GM12878 (cell line): ENCODE results near the gene SUMF1.

ENCODE experiments used
- BHLHE40 ChIP-seq, 2 experiments: fragments of 450-650 bp in 1 of 2; IDR thresholded peaks; 2 replicates each; pipeline ENCODE4 v1.6.1; 2011 to 2017; ENCODE audit warnings: low read depth in 2 of 2, borderline replicate concordance in 1 of 2, improper control_type of control experiment in 1 of 2, low read length in 1 of 2, mild to moderate bottlenecking in 1 of 2
- CEBPB ChIP-seq, 2 experiments: fragments of 150-350 bp in 1 of 2; IDR thresholded peaks; 2 replicates each; pipeline ENCODE4 v1.6.1; 2012 to 2014; ENCODE audit warnings: low read depth in 2 of 2, low read length in 2 of 2, borderline replicate concordance in 1 of 2, inconsistent platforms in 1 of 2
- GABPA ChIP-seq: IDR thresholded peaks from 2 replicates; pipeline ENCODE4 v1.6.1; 2014; ENCODE audit warnings: antibody characterized with exemption, low read depth, mild to moderate bottlenecking, inconsistent platforms
- POU2F2 ChIP-seq: IDR thresholded peaks from 3 replicates; pipeline ENCODE4 v1.6.1; 2011; ENCODE audit warnings: low read depth, mild to moderate bottlenecking, low read length, borderline replicate concordance
- RBBP5 ChIP-seq: fragments of 200-600 bp; sonication (generic); conservative IDR thresholded peaks from 2 replicates; pipeline ENCODE4 v1.6.1; 2016
- RFX5 ChIP-seq: IDR thresholded peaks from 2 replicates; pipeline ENCODE4 v1.6.1; 2011; ENCODE audit warnings: low read depth, low read length, improper control_type of control experiment
- ZSCAN29 ChIP-seq: fragments of 450-650 bp; IDR thresholded peaks from 2 replicates; pipeline ENCODE4 v1.6.1; 2017; ENCODE audit warnings: mild to moderate bottlenecking, moderate library complexity
- TF ChIP-seq, protein P1 (sequence below): fragments of 450-650 bp; IDR thresholded peaks from 2 replicates; pipeline ENCODE4 v1.6.1; 2017; ENCODE audit warnings: mild to moderate bottlenecking
- TF ChIP-seq, protein P2 (sequence below): fragments of 450-650 bp; formaldehyde crosslinking; IDR thresholded peaks from 2 replicates; pipeline ENCODE4 v1.4.0; 2022; ENCODE audit warnings: mild to moderate bottlenecking, moderate library complexity
- TF ChIP-seq, protein P3 (sequence below), 3 experiments: IDR thresholded peaks in 2 of 3; conservative IDR thresholded peaks in 1 of 3; 2 replicates each; pipeline ENCODE4 v1.5.1; 2011; ENCODE audit warnings: low read depth in 3 of 3, low read length in 3 of 3, mild to moderate bottlenecking in 3 of 3, control low read depth in 2 of 3, moderate library complexity in 2 of 3, inconsistent platforms in 1 of 3, mixed read lengths in 1 of 3; ENCODE audit not compliant: control insufficient read depth in 2 of 3, insufficient read depth in 1 of 3; ENCODE audit errors: extremely low read depth in 1 of 3
- TF ChIP-seq, protein P4 (sequence below): IDR thresholded peaks from 2 replicates; pipeline ENCODE4 v1.6.1; 2012; ENCODE audit warnings: low read length, inconsistent platforms

DNA sequence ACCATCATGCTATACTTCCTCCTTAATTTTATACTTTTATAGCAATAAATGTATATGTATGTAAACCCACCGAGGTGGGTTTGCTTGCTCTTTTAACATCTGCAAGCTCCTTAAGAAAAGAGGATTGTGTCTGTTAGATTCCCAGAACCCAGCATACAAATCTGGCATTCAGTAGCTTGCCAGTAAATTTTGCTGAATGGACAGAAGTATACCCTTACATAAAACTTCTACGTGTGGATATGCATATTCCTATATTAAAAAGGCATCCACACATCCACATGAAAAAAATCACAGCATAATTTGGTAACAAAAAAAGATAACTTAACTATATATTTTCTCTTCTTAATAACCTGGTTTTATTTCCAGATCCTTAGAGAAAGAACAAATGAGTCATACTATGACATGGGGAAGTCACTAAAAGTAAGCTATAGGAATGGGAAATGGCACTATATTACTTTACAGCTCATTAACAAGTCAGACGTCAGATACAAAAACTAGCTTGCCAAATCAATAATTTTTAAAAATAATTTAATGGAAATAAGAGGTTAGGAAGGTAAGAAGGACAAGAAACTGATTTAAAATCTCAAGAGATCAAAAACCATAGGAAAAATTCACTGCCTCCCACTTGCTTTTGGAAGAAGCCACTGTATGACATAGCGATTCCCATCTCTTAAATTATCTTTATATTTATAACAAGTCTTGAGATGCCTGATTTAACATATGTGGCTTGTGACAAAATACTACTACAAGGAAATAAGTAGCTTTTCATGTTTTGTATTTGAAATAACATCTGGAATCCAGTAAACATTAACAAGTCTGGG is 68.7 kb downstream of the SUMF1 start:
- TF ChIP-seq, protein P1, sequence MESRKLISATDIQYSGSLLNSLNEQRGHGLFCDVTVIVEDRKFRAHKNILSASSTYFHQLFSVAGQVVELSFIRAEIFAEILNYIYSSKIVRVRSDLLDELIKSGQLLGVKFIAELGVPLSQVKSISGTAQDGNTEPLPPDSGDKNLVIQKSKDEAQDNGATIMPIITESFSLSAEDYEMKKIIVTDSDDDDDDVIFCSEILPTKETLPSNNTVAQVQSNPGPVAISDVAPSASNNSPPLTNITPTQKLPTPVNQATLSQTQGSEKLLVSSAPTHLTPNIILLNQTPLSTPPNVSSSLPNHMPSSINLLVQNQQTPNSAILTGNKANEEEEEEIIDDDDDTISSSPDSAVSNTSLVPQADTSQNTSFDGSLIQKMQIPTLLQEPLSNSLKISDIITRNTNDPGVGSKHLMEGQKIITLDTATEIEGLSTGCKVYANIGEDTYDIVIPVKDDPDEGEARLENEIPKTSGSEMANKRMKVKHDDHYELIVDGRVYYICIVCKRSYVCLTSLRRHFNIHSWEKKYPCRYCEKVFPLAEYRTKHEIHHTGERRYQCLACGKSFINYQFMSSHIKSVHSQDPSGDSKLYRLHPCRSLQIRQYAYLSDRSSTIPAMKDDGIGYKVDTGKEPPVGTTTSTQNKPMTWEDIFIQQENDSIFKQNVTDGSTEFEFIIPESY: no peak
- TF ChIP-seq BHLHE40 (IDR thresholded peaks at IDR 0.05; ENCODE audit: borderline replicate concordance in 1 of 2, low read depth in 2 of 2, low read length in 1 of 2) (no peak), CEBPB (IDR thresholded peaks at IDR 0.05; ENCODE audit: borderline replicate concordance in 1 of 2, low read depth in 2 of 2, low read length in 2 of 2) (no peak), RFX5 (no peak), GABPA (no peak), ZSCAN29 (no peak), RBBP5 (no peak), POU2F2 (no peak)
- TF ChIP-seq, protein P2, sequence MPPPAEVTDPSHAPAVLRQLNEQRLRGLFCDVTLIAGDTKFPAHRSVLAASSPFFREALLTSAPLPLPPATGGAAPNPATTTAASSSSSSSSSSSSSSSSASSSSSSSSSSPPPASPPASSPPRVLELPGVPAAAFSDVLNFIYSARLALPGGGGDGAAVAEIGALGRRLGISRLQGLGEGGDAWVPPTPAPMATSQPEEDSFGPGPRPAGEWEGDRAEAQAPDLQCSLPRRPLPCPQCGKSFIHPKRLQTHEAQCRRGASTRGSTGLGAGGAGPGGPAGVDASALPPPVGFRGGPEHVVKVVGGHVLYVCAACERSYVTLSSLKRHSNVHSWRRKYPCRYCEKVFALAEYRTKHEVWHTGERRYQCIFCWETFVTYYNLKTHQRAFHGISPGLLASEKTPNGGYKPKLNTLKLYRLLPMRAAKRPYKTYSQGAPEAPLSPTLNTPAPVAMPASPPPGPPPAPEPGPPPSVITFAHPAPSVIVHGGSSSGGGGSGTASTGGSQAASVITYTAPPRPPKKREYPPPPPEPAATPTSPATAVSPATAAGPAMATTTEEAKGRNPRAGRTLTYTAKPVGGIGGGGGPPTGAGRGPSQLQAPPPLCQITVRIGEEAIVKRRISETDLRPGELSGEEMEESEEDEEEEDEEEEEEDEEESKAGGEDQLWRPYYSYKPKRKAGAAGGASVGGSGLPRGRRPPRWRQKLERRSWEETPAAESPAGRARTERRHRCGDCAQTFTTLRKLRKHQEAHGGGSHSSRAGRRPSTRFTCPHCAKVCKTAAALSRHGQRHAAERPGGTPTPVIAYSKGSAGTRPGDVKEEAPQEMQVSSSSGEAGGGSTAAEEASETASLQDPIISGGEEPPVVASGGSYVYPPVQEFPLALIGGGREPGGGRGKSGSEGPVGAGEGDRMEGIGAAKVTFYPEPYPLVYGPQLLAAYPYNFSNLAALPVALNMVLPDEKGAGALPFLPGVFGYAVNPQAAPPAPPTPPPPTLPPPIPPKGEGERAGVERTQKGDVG (CRISPR knock-in tag): no peak
- TF ChIP-seq, protein P3, sequence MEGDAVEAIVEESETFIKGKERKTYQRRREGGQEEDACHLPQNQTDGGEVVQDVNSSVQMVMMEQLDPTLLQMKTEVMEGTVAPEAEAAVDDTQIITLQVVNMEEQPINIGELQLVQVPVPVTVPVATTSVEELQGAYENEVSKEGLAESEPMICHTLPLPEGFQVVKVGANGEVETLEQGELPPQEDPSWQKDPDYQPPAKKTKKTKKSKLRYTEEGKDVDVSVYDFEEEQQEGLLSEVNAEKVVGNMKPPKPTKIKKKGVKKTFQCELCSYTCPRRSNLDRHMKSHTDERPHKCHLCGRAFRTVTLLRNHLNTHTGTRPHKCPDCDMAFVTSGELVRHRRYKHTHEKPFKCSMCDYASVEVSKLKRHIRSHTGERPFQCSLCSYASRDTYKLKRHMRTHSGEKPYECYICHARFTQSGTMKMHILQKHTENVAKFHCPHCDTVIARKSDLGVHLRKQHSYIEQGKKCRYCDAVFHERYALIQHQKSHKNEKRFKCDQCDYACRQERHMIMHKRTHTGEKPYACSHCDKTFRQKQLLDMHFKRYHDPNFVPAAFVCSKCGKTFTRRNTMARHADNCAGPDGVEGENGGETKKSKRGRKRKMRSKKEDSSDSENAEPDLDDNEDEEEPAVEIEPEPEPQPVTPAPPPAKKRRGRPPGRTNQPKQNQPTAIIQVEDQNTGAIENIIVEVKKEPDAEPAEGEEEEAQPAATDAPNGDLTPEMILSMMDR (IDR thresholded peaks at IDR 0.05 in 2 of 3, conservative IDR thresholded peaks at IDR 0.05 in 1 of 3; ENCODE audit: control insufficient read depth in 2 of 3, extremely low read depth in 1 of 3, insufficient read depth in 1 of 3, low read depth in 3 of 3, low read length in 3 of 3): no peak
- TF ChIP-seq, protein P4, sequence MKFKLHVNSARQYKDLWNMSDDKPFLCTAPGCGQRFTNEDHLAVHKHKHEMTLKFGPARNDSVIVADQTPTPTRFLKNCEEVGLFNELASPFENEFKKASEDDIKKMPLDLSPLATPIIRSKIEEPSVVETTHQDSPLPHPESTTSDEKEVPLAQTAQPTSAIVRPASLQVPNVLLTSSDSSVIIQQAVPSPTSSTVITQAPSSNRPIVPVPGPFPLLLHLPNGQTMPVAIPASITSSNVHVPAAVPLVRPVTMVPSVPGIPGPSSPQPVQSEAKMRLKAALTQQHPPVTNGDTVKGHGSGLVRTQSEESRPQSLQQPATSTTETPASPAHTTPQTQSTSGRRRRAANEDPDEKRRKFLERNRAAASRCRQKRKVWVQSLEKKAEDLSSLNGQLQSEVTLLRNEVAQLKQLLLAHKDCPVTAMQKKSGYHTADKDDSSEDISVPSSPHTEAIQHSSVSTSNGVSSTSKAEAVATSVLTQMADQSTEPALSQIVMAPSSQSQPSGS: no peak
